Parathyroid adenoma (tissue), 2 donors: ENCODE measurements around the gene TNRC6B.

Experiments
- H2AFZ ChIP-seq: fragments of 300-600 bp; sonication (generic); one replicate; pipeline ENCODE4 v1.7.0; 2017; ENCODE audit warnings: antibody characterized with exemption, mild to moderate bottlenecking
- H3K27ac ChIP-seq: fragments of 300-600 bp; sonication (generic); one replicate; pipeline ENCODE4 v1.7.0; 2017
- H3K27me3 ChIP-seq: fragments of 300-600 bp; sonication (generic); one replicate; pipeline ENCODE4 v1.7.0; 2017; ENCODE audit warnings: low read length; ENCODE audit not compliant: control insufficient read depth, insufficient read depth
- H3K36me3 ChIP-seq: fragments of 300-600 bp; sonication (generic); one replicate; pipeline ENCODE4 v1.7.0; 2017; ENCODE audit warnings: low read length; ENCODE audit not compliant: control insufficient read depth, insufficient read depth
- H3K4me1 ChIP-seq: fragments of 300-600 bp; sonication (generic); one replicate; pipeline ENCODE4 v1.7.0; 2017; ENCODE audit warnings: control low read depth
- H3K4me2 ChIP-seq: fragments of 300-600 bp; sonication (generic); one replicate; pipeline ENCODE4 v1.7.0; 2017; ENCODE audit warnings: low read length
- H3K4me3 ChIP-seq: fragments of 300-600 bp; sonication (generic); one replicate; pipeline ENCODE4 v1.7.0; 2017; ENCODE audit warnings: low read depth, low read length
- H3K79me2 ChIP-seq: fragments of 300-600 bp; sonication (generic); one replicate; pipeline ENCODE4 v1.7.0; 2017; ENCODE audit warnings: control low read depth
- H3K9ac ChIP-seq: fragments of 300-600 bp; sonication (generic); one replicate; pipeline ENCODE4 v1.7.0; 2017; ENCODE audit warnings: mild to moderate bottlenecking
- H3K9me3 ChIP-seq: fragments of 300-600 bp; sonication (generic); one replicate; pipeline ENCODE4 v1.7.0; 2017; ENCODE audit warnings: low read length; ENCODE audit not compliant: control insufficient read depth
- CTCF ChIP-seq: fragments of 300-600 bp; sonication (generic); IDR thresholded peaks from one replicate; pipeline ENCODE4 v1.7.0; 2017; ENCODE audit warnings: antibody characterized with exemption, mild to moderate bottlenecking
- donor health status: primary hyperparathyroidism.

The TNRC6B gene

GRCh38 chr22:40330615-40331014 is 152.9 kb downstream of the TNRC6B start:
- Histone ChIP-seq H3K4me2 (no peak overlapping the region), H3K27ac (no peak overlapping the region), H3K9me3 (no peaks in the 10 kb centered on the region), H3K27me3 (no peaks in the 10 kb centered on the region), H3K36me3 (no peaks in the 10 kb centered on the region), H3K4me3 (no peak overlapping the region), H3K79me2 (no peaks in the 10 kb centered on the region), H3K9ac (no peak overlapping the region), H2AFZ (no peak overlapping the region), H3K4me1 (peaks cover 3% of the 10 kb centered on the region)
- no peak for TF ChIP-seq CTCF

- Histone ChIP-seq H3K36me3 (no peaks in the 10 kb centered on the region), H3K27me3 (no peaks in the 10 kb centered on the region), H3K4me3 (no peak overlapping the region), H3K79me2 (no peaks in the 10 kb centered on the region), H3K9me3 (no peaks in the 10 kb centered on the region), H3K9ac (no peak overlapping the region), H2AFZ (no peak overlapping the region), H3K4me2 (no peak overlapping the region), H3K27ac (no peak overlapping the region), H3K4me1 (peaks cover 3% of the 10 kb centered on the region)
- no peak for TF ChIP-seq CTCF
Observed at GRCh38 chr22:40331706-40332105, 154.0 kb downstream of the TNRC6B start.

GRCh38 chr22:40332319-40332781 is 154.6 kb downstream of the TNRC6B start:
- Histone ChIP-seq H3K79me2 (no peaks in the 10 kb centered on the region), H3K4me1 (peaks cover 3% of the 10 kb centered on the region), H3K27ac (no peak overlapping the region), H3K36me3 (no peaks in the 10 kb centered on the region), H3K9me3 (no peaks in the 10 kb centered on the region), H3K9ac (no peak overlapping the region), H3K4me3 (no peak overlapping the region), H2AFZ (no peak overlapping the region), H3K4me2 (no peak overlapping the region), H3K27me3 (no peaks in the 10 kb centered on the region)
- TF ChIP-seq CTCF, result no peak

- no peak for TF ChIP-seq CTCF
Observed at GRCh38 chr22:40334060-40334459, 156.3 kb downstream of the TNRC6B start.

GRCh38 chr22:40334899-40335298 is 157.2 kb downstream of the TNRC6B start:
- no peaks in the 10 kb centered on the region for H3K27me3 ChIP-seq
- no peak overlapping the region for H3K27ac ChIP-seq
- TF ChIP-seq CTCF, result no peak
- H3K36me3 ChIP-seq, result no peaks in the 10 kb centered on the region
- H3K4me1 ChIP-seq, result peaks cover 3% of the 10 kb centered on the region
- H3K4me2 ChIP-seq, result no peak overlapping the region
- H2AFZ ChIP-seq, result no peak overlapping the region
- no peaks in the 10 kb centered on the region for H3K79me2 ChIP-seq
- no peak overlapping the region for H3K4me3 ChIP-seq
- no peaks in the 10 kb centered on the region for H3K9me3 ChIP-seq
- no peak overlapping the region for H3K9ac ChIP-seq

More at GRCh38 chr22:40334060-40334459, 156.3 kb downstream of the TNRC6B start:
- H3K79me2 ChIP-seq, result no peaks in the 10 kb centered on the region
- no peak overlapping the region for H3K4me2 ChIP-seq
- H3K27me3 ChIP-seq, result no peaks in the 10 kb centered on the region
- H2AFZ ChIP-seq, result no peak overlapping the region
- H3K27ac ChIP-seq, result no peak overlapping the region
- no peak overlapping the region for H3K4me3 ChIP-seq
- H3K4me1 ChIP-seq, result peaks cover 3% of the 10 kb centered on the region
- H3K36me3 ChIP-seq, result no peaks in the 10 kb centered on the region
- H3K9ac ChIP-seq, result no peak overlapping the region
- H3K9me3 ChIP-seq, result no peaks in the 10 kb centered on the region
